Measurements from ENCODE around the gene SRCIN1. TPM values are rescaled to one million over a fixed set of nuclear protein-coding genes. Genes with fewer than 3 reads are reported as not detected.

The SRCIN1 gene
- total and polyA plus RNA-seq, 4 donors, result 0.38 to 0.99 (median 0.63) TPM

GRCh38 chr17:38602956-38603785, 2.6 kb downstream of the SRCIN1 start:
- Histone ChIP-seq H3K36me3 (ENCODE audit: control insufficient read depth in 1 of 2, insufficient read depth in 2 of 2, low read length in 1 of 2) (no peaks in the 10 kb centered on the region), H3K9me3 (ENCODE audit: control insufficient read depth, low read length) (no peaks in the 10 kb centered on the region), H3K27ac (ENCODE audit: low read depth in 1 of 2, low read length in 2 of 2) (no peak overlapping the region), H3K4me1 (ENCODE audit: control insufficient read depth in 1 of 2, insufficient read depth in 2 of 2, low read length in 2 of 2) (no peaks in the 10 kb centered on the region), H3K4me3 (ENCODE audit: low read length in 2 of 2) (no peak overlapping the region), H3K27me3 (ENCODE audit: control insufficient read depth in 1 of 2, insufficient read depth in 2 of 2, low read length in 1 of 2) (no peaks in the 10 kb centered on the region)
- intact Hi-C loops (cut with DNase I), result no loop called here
- no peak for DNase-seq
- no peak for ATAC-seq (ENCODE audit: low FRiP score)
- WGBS, 2 donors, result 53 to 56% methylated on average over 13 of the region's 13 CpGs

- no peaks in the 10 kb centered on the region for H3K4me1 ChIP-seq (ENCODE audit: control insufficient read depth in 1 of 2, insufficient read depth in 2 of 2, low read length in 2 of 2)
- no peaks in the 10 kb centered on the region for H3K27me3 ChIP-seq (ENCODE audit: control insufficient read depth in 1 of 2, insufficient read depth in 2 of 2, low read length in 1 of 2)
- intact Hi-C loops (cut with DNase I), result no loop called here
- 27 to 33% methylated on average over 2 of the region's 2 CpGs for WGBS, 2 donors
- H3K4me3 ChIP-seq (ENCODE audit: low read length in 2 of 2), result no peak overlapping the region
- no peaks in the 10 kb centered on the region for H3K9me3 ChIP-seq (ENCODE audit: control insufficient read depth, low read length)
- H3K36me3 ChIP-seq (ENCODE audit: control insufficient read depth in 1 of 2, insufficient read depth in 2 of 2, low read length in 1 of 2), result no peaks in the 10 kb centered on the region
- DNase-seq (no peak), ATAC-seq (ENCODE audit: low FRiP score) (no peak)
- H3K27ac ChIP-seq (ENCODE audit: low read depth in 1 of 2, low read length in 2 of 2), result no peak overlapping the region
These were observed 3.3 kb downstream of the SRCIN1 start for GRCh38 chr17:38602453-38602852.

- H3K27me3 ChIP-seq (ENCODE audit: control insufficient read depth in 1 of 2, insufficient read depth in 2 of 2, low read length in 1 of 2), result no peaks in the 10 kb centered on the region
- no peaks in the 10 kb centered on the region for H3K9me3 ChIP-seq (ENCODE audit: control insufficient read depth, low read length)
- 20 to 25% methylated on average over 24 of the region's 24 CpGs for WGBS, 2 donors
- intact Hi-C loops (cut with DNase I), result no loop called here
- H3K4me3 ChIP-seq (ENCODE audit: low read length in 2 of 2), result no peak overlapping the region
- no peak for DNase-seq
- no peak overlapping the region for H3K27ac ChIP-seq (ENCODE audit: low read depth in 1 of 2, low read length in 2 of 2)
- no peaks in the 10 kb centered on the region for H3K36me3 ChIP-seq (ENCODE audit: control insufficient read depth in 1 of 2, insufficient read depth in 2 of 2, low read length in 1 of 2)
- no peak for ATAC-seq (ENCODE audit: low FRiP score)
- H3K4me1 ChIP-seq (ENCODE audit: control insufficient read depth in 1 of 2, insufficient read depth in 2 of 2, low read length in 2 of 2), result no peaks in the 10 kb centered on the region
These were observed 4.0 kb downstream of the SRCIN1 start for GRCh38 chr17:38601539-38602351.

- WGBS, 2 donors, result 79 to 81% methylated on average over 8 of the region's 8 CpGs
- H3K27me3 ChIP-seq (ENCODE audit: control insufficient read depth in 1 of 2, insufficient read depth in 2 of 2, low read length in 1 of 2), result no peaks in the 10 kb centered on the region
These were observed 4.8 kb downstream of the SRCIN1 start for GRCh38 chr17:38600906-38601305.

GRCh38 chr17:38600416-38600815, 5.3 kb downstream of the SRCIN1 start:
- Histone ChIP-seq H3K4me3 (ENCODE audit: low read length in 2 of 2) (no peak overlapping the region), H3K27me3 (ENCODE audit: control insufficient read depth in 1 of 2, insufficient read depth in 2 of 2, low read length in 1 of 2) (no peaks in the 10 kb centered on the region), H3K4me1 (ENCODE audit: control insufficient read depth in 1 of 2, insufficient read depth in 2 of 2, low read length in 2 of 2) (no peaks in the 10 kb centered on the region), H3K27ac (ENCODE audit: low read depth in 1 of 2, low read length in 2 of 2) (no peak overlapping the region), H3K9me3 (ENCODE audit: control insufficient read depth, low read length) (no peaks in the 10 kb centered on the region), H3K36me3 (ENCODE audit: control insufficient read depth in 1 of 2, insufficient read depth in 2 of 2, low read length in 1 of 2) (no peaks in the 10 kb centered on the region)
- WGBS, 2 donors, result 87 to 93% methylated on average over 3 to 4 of the region's 4 CpGs
- ATAC-seq (ENCODE audit: low FRiP score) (no peak), DNase-seq (no peak)
- intact Hi-C loops (cut with DNase I), result no loop called here

More at GRCh38 chr17:38600906-38601305, 4.8 kb downstream of the SRCIN1 start:
- Histone ChIP-seq H3K36me3 (ENCODE audit: control insufficient read depth in 1 of 2, insufficient read depth in 2 of 2, low read length in 1 of 2) (no peaks in the 10 kb centered on the region), H3K9me3 (ENCODE audit: control insufficient read depth, low read length) (no peaks in the 10 kb centered on the region), H3K4me1 (ENCODE audit: control insufficient read depth in 1 of 2, insufficient read depth in 2 of 2, low read length in 2 of 2) (no peaks in the 10 kb centered on the region), H3K27ac (ENCODE audit: low read depth in 1 of 2, low read length in 2 of 2) (no peak overlapping the region), H3K4me3 (ENCODE audit: low read length in 2 of 2) (no peak overlapping the region)
- ATAC-seq (ENCODE audit: low FRiP score) (no peak), DNase-seq (no peak)
- intact Hi-C loops (cut with DNase I), result no loop called here

- no peak overlapping the region for H3K27ac ChIP-seq (ENCODE audit: low read depth in 1 of 2, low read length in 2 of 2)
- DNase-seq, result no peak
- H3K36me3 ChIP-seq (ENCODE audit: control insufficient read depth in 1 of 2, insufficient read depth in 2 of 2, low read length in 1 of 2), result no peaks in the 10 kb centered on the region
- no peak for ATAC-seq (ENCODE audit: low FRiP score)
- H3K4me1 ChIP-seq (ENCODE audit: control insufficient read depth in 1 of 2, insufficient read depth in 2 of 2, low read length in 2 of 2), result no peaks in the 10 kb centered on the region
- WGBS, 2 donors, result 79 to 81% methylated on average over 9 of the region's 9 CpGs
- H3K27me3 ChIP-seq (ENCODE audit: control insufficient read depth in 1 of 2, insufficient read depth in 2 of 2, low read length in 1 of 2), result no peaks in the 10 kb centered on the region
- H3K4me3 ChIP-seq (ENCODE audit: low read length in 2 of 2), result no peak overlapping the region
- H3K9me3 ChIP-seq (ENCODE audit: control insufficient read depth, low read length), result no peaks in the 10 kb centered on the region
- intact Hi-C loops (cut with DNase I), result no loop called here
These were observed 6.3 kb downstream of the SRCIN1 start for GRCh38 chr17:38599398-38599856.

- Histone ChIP-seq H3K9me3 (ENCODE audit: control insufficient read depth, low read length) (no peaks in the 10 kb centered on the region), H3K4me1 (ENCODE audit: control insufficient read depth in 1 of 2, insufficient read depth in 2 of 2, low read length in 2 of 2) (no peaks in the 10 kb centered on the region), H3K27ac (ENCODE audit: low read depth in 1 of 2, low read length in 2 of 2) (no peak overlapping the region), H3K27me3 (ENCODE audit: control insufficient read depth in 1 of 2, insufficient read depth in 2 of 2, low read length in 1 of 2) (no peaks in the 10 kb centered on the region), H3K4me3 (ENCODE audit: low read length in 2 of 2) (no peak overlapping the region), H3K36me3 (ENCODE audit: control insufficient read depth in 1 of 2, insufficient read depth in 2 of 2, low read length in 1 of 2) (no peaks in the 10 kb centered on the region)
- DNase-seq (no peak), ATAC-seq (ENCODE audit: low FRiP score) (no peak)
- intact Hi-C loops (cut with DNase I), result no loop called here
- 42 to 58% methylated on average over 3 of the region's 3 CpGs for WGBS, 2 donors
These were observed 6.8 kb downstream of the SRCIN1 start for GRCh38 chr17:38598995-38599394.

GRCh38 chr17:38598536-38598935, 7.2 kb downstream of the SRCIN1 start:
- Histone ChIP-seq H3K9me3 (ENCODE audit: control insufficient read depth, low read length) (no peaks in the 10 kb centered on the region), H3K36me3 (ENCODE audit: control insufficient read depth in 1 of 2, insufficient read depth in 2 of 2, low read length in 1 of 2) (no peaks in the 10 kb centered on the region), H3K4me3 (ENCODE audit: low read length in 2 of 2) (no peak overlapping the region), H3K27me3 (ENCODE audit: control insufficient read depth in 1 of 2, insufficient read depth in 2 of 2, low read length in 1 of 2) (no peaks in the 10 kb centered on the region), H3K27ac (ENCODE audit: low read depth in 1 of 2, low read length in 2 of 2) (no peak overlapping the region), H3K4me1 (ENCODE audit: control insufficient read depth in 1 of 2, insufficient read depth in 2 of 2, low read length in 2 of 2) (no peaks in the 10 kb centered on the region)
- intact Hi-C loops (cut with DNase I), result no loop called here
- 20 to 25% methylated on average over 4 of the region's 4 CpGs for WGBS, 2 donors
- ATAC-seq (ENCODE audit: low FRiP score) (no peak), DNase-seq (no peak)

Data from aorta (tissue), 5 donors.